HCT116 (cell line): ENCODE results near the gene GALNT13.

Experiments
- CTCF ChIP-seq, 3 experiments: fragments of 200-600 bp in 1 of 3; sonication (generic) in 1 of 3; IDR thresholded peaks in 2 of 3; conservative IDR thresholded peaks in 1 of 3; 2 replicates each; pipeline ENCODE4 v1.5.1; 2012 to 2017; ENCODE audit warnings: low read depth in 2 of 3, low read length in 2 of 3, antibody characterized with exemption in 1 of 3, borderline replicate concordance in 1 of 3, control low read depth in 1 of 3, mild to moderate bottlenecking in 1 of 3, mixed read lengths in 1 of 3, mixed run types in 1 of 3, moderate library complexity in 1 of 3; ENCODE audit not compliant: insufficient read depth in 1 of 3
- JUND ChIP-seq: IDR thresholded peaks from 2 replicates; pipeline ENCODE4 v1.6.1; 2012
- SRF ChIP-seq: IDR thresholded peaks from 2 replicates; pipeline ENCODE4 v1.6.1; 2012; ENCODE audit warnings: low read depth

- TF ChIP-seq CTCF (IDR thresholded peaks at IDR 0.05 in 2 of 3, conservative IDR thresholded peaks at IDR 0.05 in 1 of 3; ENCODE audit: borderline replicate concordance in 1 of 3, insufficient read depth in 1 of 3, low read depth in 2 of 3, low read length in 2 of 3) (no peak), SRF (no peak), JUND (no peak)
Observed at GRCh38 chr2:153873052-153874048, 1.6 kb downstream of the GALNT13 start.
